GM18520 (cell line): ENCODE results near the gene PRKAB2.
A peak's percentile ranks its signal among the peaks of the same experiment; 100 is the strongest.
"Not testable (repeated sequence)": the region's sequence is repeated elsewhere in the genome, so short reads cannot be mapped to it uniquely, and the experiment has no call there.

Experiments used
- ATAC-seq: cut with Tn5 transposase; IDR thresholded peaks from one replicate; pipeline ENCODE4 v1.9.1; 2021; ENCODE audit not compliant: unreplicated experiment

PRKAB2 gene

GRCh38 chr1:147111381-147112130 lies 60.7 kb downstream of the PRKAB2 start:
- ATAC-seq: no peak

- ATAC-seq: no peak
Measured at GRCh38 chr1:147110872-147111271, 61.4 kb downstream of the PRKAB2 start.

GRCh38 chr1:147110434-147110833 lies 61.8 kb downstream of the PRKAB2 start:
- ATAC-seq: no peak

GRCh38 chr1:147109762-147110161 lies 62.5 kb downstream of the PRKAB2 start:
- no peak for ATAC-seq

GRCh38 chr1:147109041-147109440 lies 63.2 kb downstream of the PRKAB2 start:
- peak; percentile 76 for ATAC-seq

DNA sequence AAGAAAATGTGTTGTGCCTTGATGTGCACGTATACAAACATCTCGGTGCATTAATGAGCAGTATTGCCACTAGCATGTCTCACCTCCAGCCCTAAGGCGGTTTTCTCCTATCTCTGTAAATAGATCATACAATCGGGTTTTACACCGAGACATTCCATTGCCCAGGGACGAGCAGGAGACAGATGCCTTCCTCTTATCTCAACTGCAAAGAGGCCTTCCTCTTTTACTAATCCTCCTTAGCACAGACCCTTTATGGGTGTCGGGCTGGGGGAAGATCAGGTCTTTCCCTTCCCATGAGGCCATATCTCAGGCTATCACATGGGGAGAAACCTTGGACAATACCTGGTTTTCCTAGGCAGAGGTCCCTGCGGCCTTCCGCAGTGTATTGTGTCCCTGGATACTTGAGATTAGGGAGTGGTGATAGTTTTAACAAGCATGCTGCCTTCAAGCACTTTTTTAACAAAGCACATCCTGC lies 65.8 kb downstream of the PRKAB2 start:
- ATAC-seq: not testable (repeated sequence)

DNA sequence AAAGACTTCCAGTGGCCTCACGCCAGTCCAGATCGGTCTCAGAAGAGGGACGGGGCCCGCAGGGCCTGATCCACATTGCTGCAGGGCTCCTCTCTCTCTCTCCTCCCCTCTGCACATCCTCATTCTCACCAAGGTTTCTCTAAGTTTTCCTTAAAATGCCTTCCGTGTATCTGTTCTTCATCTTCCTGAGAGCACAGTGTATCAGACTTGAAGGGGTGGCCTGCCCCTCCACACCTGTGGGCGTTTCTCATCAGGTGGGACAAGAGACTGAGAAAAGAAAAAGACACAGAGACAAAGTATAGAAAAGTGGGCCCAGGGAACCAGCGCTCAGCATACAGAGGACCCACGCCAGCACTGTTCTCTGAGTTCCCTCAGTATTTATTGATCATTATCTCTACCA lies 66.4 kb downstream of the PRKAB2 start:
- no peak for ATAC-seq
